HG03039 (cell line): ENCODE results near the gene SLC9A2.

Experiments used
- ATAC-seq: cut with Tn5 transposase; IDR thresholded peaks from one replicate; pipeline ENCODE4 v1.9.1; 2021; ENCODE audit warnings: mild to moderate bottlenecking, moderate library complexity; ENCODE audit not compliant: unreplicated experiment

Gene SLC9A2

GRCh38 chr2:102669401-102669800 is 50.0 kb downstream of the SLC9A2 start:
- ATAC-seq = no peak

GRCh38 chr2:102672107-102672776 is 52.9 kb downstream of the SLC9A2 start:
- ATAC-seq = no peak

GRCh38 chr2:102674370-102674769 is 55.0 kb downstream of the SLC9A2 start:
- no peak for ATAC-seq

GRCh38 chr2:102674836-102675235 is 55.5 kb downstream of the SLC9A2 start:
- no peak for ATAC-seq

GRCh38 chr2:102677244-102678215 is 58.2 kb downstream of the SLC9A2 start:
- ATAC-seq = no peak

GRCh38 chr2:102678442-102678841 is 59.1 kb downstream of the SLC9A2 start:
- no peak for ATAC-seq

GRCh38 chr2:102686479-102687439 is 67.4 kb downstream of the SLC9A2 start:
- ATAC-seq = no peak

GRCh38 chr2:102690012-102690411 is 70.7 kb downstream of the SLC9A2 start:
- no peak for ATAC-seq

- ATAC-seq = no peak
Measured at GRCh38 chr2:102696463-102696862, 77.1 kb downstream of the SLC9A2 start.

GRCh38 chr2:102698369-102699111 is 79.2 kb downstream of the SLC9A2 start:
- ATAC-seq = no peak

GRCh38 chr2:102703305-102703704 is 84.0 kb downstream of the SLC9A2 start:
- no peak for ATAC-seq

- ATAC-seq = no peak
Measured at GRCh38 chr2:102703748-102704147, 84.4 kb downstream of the SLC9A2 start.

- ATAC-seq = no peak
Measured at GRCh38 chr2:102704531-102704930, 85.2 kb downstream of the SLC9A2 start.

- no peak for ATAC-seq
Measured at GRCh38 chr2:102707796-102708695, 88.7 kb downstream of the SLC9A2 start.

GRCh38 chr2:102708847-102709559 is 89.7 kb downstream of the SLC9A2 start:
- ATAC-seq = no peak

GRCh38 chr2:102717308-102718018 is 98.1 kb downstream of the SLC9A2 start:
- ATAC-seq = no peak

- ATAC-seq = no peak
Measured at GRCh38 chr2:102718387-102719316, 99.3 kb downstream of the SLC9A2 start.
